EH (cell line): ENCODE measurements around the gene PRKCZ.

Experiments
- DNase-seq: peaks from one replicate; pipeline ENCODE4 v3.0.0-alpha.2; 2015; ENCODE audit warnings: low read depth

Gene PRKCZ

DNA sequence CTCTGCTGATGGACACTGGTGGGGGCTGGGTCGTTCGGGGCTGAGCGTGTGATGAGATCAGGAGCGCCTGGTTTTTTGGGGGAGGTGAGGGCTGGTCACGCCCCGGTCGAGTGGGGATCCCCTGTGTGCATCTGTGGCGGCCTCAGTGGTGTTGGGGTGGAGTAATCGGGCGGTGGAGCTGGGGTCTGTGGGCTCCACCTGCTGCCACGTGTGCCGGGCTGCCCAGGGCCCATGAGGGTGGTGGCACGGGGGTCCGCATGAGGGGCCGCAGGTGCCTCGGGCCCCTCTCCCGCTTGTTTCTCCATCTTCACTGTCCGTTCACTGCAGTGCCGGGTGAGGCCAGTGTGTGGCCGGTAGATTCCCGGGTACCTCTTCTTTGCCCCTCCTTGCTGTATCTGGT lies 17.2 kb downstream of the PRKCZ start:
- no peak for DNase-seq

GRCh38 chr1:2067981-2068380 lies 17.8 kb downstream of the PRKCZ start:
- DNase-seq, result no peak

GRCh38 chr1:2068951-2069350 lies 18.7 kb downstream of the PRKCZ start:
- no peak for DNase-seq

DNA sequence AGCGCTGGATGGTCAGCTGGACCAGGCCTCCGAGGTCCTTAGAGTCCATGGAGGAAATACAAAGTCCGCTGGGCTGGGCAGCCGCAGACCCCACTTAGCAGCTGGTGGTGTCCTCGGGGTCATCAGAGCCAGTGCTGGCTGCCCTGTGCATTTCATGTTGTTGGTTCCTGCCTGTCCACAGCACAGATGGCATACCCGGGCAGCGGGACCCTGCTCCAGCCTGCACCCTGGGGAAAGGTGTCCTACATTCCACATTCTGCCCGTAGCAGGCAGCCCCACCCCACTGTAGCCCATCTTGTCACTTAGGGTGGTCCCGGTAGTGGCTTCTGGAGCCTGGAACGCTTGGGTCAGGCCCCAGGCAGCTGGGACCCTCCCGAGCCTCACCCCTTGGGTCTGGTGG lies 19.8 kb downstream of the PRKCZ start:
- no peak for DNase-seq

GRCh38 chr1:2070800-2071530 lies 20.8 kb downstream of the PRKCZ start:
- DNase-seq, result no peak

DNA sequence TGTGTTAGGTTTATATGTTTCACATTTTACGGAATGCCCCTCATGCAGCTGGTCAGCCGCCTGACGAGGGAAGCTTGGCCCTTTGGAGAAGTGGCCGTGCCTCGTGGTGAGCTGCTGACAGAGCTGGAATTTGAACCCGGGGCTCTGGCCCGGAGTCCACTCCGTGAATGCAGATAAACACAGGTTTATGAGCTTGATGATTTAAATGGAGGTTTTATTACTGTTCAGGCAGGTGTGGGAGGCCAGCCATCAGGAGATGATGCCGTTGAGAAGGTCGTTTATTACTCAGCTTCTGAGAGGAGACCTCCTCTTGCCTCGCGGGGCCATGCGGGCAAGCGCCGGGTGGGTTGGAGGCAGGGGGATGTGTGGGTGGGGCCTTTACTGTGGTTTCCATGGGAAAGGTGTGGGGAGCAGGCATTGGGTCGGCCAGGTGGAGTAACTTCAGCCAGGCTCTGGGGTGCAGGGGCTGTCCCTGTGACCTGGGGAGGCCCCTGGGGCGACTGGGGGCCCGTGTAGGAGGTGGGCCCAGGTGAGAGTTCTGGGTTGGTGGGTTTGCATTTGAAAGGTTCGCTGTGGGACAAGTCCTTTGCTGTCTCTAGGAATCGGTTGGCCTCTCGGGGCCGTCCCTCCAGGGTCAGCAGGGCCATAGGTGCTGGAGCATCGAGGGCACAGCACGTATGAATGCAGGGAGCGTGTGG lies 22.0 kb downstream of the PRKCZ start:
- no peak for DNase-seq

GRCh38 chr1:2072891-2073290 lies 22.7 kb downstream of the PRKCZ start:
- DNase-seq, result no peak

DNA sequence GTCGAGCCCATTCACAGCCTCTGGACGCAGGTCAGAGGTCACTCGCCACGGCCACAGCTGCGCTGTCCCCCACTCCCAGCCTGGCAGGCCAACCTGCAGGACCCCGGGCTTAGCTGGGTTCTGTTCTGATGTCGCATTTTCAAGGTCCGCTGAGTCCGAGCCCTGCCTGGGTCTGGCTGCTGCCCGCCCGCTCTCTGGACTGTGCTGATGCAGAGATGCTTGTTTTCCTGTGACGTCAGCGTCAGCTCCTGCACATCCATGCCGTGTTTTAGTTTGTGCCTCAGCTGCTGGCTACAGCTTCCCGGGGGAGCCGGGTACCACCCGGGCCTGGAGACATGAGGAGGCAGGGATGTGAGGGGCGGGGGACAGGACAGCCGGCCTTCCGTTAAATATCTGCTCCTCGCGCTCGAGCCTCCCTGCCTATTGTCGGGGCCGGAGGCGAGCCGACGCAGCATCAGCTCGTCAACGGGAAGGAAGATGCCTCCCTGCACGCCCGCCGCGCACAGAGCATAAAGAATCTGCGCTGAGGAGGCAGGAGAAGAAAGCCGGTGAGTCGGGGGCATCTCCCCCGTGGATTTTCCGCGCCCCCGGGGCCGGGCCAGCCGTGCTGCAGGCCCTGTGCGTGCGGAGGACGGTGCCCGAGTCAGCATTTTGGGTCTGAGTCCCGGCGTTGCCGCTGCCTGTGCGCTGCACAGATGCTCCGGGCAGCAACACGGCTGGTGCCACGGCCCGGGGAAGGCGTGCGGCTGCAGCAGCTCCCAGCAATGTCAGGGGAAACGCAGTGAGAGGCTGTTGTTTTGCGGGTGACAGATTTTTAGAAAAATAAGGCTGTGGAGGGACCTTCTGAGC lies 23.4 kb downstream of the PRKCZ start:
- peak; percentile 70 for DNase-seq

GRCh38 chr1:2074396-2074795 lies 24.2 kb downstream of the PRKCZ start:
- DNase-seq, result no peak

DNA sequence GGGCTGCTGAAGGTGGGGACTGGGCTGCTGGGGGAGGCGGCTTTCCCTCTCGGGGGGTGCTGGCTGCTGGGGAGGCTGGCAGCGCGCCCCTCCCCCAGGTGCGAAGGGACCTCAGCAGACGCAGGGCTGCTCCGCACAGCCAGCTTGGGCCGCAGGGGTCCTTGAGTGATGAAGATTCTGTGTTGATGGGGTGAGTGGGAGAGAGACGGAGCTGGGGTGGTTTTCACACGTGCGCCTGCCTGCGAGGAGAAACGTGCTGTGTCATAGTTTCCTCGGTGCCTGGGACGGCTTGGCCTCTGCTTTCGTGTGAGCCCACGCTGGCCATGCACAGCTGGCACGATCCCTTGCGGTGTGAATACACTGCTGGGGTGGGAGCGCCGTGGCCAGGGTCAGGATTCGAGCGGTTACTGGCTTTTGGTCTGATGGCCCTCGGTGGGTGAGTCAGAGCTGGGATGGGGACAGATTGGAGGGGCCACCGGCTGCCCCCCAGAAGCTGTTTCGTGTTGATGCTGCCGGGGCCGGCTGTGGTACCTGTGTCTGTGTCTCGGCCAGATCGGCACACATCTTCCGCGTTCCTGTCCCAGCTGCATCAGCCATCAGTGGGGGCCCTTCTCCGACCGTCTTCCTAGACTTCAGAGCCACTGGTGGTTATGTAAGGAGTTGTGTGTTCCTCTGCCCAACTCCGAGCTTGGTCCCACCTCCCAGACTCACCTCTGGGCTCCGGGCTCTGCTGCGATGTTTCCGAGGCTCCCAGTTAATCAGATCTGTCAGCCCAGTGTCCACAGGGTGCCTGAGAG lies 24.9 kb downstream of the PRKCZ start:
- DNase-seq, result no peak

DNA sequence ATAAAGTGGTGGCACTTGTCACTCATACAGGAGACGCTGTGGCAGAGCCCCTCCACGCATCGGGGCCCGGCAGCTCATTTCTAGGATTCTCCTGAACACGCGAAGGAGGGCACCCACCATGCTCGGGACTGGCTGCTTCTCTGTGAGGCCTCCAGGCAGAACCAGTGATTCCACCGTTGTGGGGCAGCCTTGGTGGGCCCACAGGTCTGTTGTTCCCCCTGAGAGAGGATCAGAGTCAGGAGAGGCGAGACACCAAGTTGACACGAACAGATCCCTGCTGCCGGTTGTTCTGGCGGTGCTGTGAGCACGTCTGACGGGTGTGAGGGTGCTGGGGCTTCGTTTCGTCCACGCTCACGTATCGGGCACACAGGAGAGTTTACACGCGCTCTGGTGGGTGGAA lies 26.6 kb downstream of the PRKCZ start:
- no peak for DNase-seq

GRCh38 chr1:2078170-2078569 lies 28.0 kb downstream of the PRKCZ start:
- no peak for DNase-seq

GRCh38 chr1:2079396-2080085 lies 29.3 kb downstream of the PRKCZ start:
- DNase-seq, result no peak

- no peak for DNase-seq
Observed at GRCh38 chr1:2080140-2080539, 29.9 kb downstream of the PRKCZ start.

- DNase-seq, result no peak
Observed at GRCh38 chr1:2080884-2081283, 30.7 kb downstream of the PRKCZ start.

GRCh38 chr1:2081326-2081885 lies 31.2 kb downstream of the PRKCZ start:
- no peak for DNase-seq

GRCh38 chr1:2082064-2082463 lies 31.9 kb downstream of the PRKCZ start:
- DNase-seq, result no peak

GRCh38 chr1:2083666-2084065 lies 33.5 kb downstream of the PRKCZ start:
- DNase-seq, result no peak

GRCh38 chr1:2084306-2084705 lies 34.1 kb downstream of the PRKCZ start:
- DNase-seq, result no peak

DNA sequence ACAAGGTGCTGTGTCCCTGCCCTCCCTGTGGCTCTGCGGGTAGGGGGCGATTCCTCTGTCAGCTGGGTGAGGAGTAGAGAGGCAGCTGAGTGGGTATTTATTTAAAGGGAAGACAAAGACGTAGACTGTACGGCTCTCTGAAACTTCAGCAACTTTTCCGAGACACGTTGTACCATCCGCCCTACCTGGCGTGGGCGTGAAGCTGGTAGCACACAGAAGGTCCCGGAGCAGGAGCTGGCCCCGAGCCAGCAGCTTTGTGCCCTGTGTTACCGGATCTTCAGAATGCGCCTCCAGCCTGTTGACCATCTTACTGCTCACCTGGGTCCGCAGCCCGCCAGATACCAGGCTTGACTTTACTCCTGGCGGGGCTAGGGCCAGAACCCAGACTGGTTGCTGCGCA lies 34.9 kb downstream of the PRKCZ start:
- no peak for DNase-seq

DNA sequence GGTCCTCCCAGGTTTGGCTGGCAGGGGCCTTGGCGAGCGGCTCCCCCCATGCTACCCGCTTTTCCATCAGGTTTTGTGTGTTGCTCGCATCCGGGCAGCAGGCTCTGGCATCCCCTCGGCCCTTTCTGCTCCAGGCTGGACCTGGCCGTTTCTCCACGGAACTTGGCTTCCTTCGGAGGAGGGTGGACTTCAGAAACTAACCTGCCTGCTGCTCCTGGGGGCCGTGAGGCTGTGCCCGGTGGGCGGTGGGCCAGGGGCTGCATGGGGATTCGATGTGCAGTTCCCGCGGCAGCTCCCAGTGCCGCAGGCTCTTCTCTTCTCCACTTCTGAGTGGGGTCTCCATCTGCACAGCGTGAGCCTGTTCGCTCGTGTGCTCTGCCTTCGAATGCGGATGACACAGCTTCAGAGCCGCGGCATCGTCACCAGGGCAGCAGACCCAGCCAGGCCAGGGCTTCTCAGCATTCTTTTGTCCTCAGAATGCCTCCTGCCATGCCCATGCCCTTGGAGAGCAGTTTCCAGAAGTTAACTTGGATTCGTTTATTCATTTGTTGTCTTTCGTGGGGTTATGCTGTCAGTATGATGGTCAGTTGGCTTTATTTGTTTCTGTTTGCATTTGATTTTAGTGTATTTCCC lies 36.4 kb downstream of the PRKCZ start:
- no peak for DNase-seq
